ENCODE results near the gene PCDH10. TPM values are rescaled to one million over a fixed set of nuclear protein-coding genes. Genes with fewer than 3 reads are reported as not detected.

The PCDH10 gene
- polyA plus RNA-seq, 1 of the 3 experiments (the other 2 are of a cell fraction), result 0.02 TPM

DNA sequence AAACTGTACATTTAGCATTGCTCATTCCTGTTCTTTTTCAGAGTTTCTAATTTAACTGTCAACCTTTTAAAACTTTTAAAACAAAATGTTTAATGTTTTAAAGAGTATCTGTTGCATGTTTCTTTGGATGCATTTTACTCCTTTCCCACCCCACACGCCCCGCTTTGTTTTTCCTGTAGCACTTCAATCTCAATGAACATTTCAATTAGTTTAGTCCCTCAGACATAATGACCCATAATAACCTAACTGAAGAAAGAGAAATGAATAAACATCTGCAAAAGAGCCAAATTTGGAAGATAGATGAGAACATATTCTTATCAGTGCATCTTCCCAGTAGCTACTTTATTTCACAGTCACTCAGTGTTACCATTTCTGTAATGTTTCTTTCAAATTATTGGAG lies 7.5 kb downstream of the PCDH10 start:
- 10% methylated on average over 2 of the region's 2 CpGs for WGBS (ENCODE audit: low lambda C conversion rate)
- Histone ChIP-seq H3K4me2 (no peak overlapping the region), H3K4me3 (ENCODE audit: low read depth in 2 of 2, low read length in 1 of 2) (no peak overlapping the region), H3K9ac (no peak overlapping the region), H3K36me3 (replicated peaks in 1 of 2; ENCODE audit: control insufficient read depth in 1 of 2, insufficient read depth in 2 of 2, low read length in 1 of 2) (no peaks in the 10 kb centered on the region), H4K20me1 (ENCODE audit: insufficient read depth) (no peaks in the 10 kb centered on the region), H3K79me2 (ENCODE audit: insufficient read depth) (no peaks in the 10 kb centered on the region), H3F3A (replicated peaks; ENCODE audit: insufficient read depth) (no peaks in the 10 kb centered on the region), H3K9me3 (no peaks in the 10 kb centered on the region), H2AFZ (ENCODE audit: low read depth) (no peak overlapping the region), H3K27ac (ENCODE audit: low read depth in 2 of 2, low read length in 1 of 2) (no peak overlapping the region), H3K27me3 (ENCODE audit: insufficient read depth) (peaks cover 34% of the 10 kb centered on the region), H3K4me1 (ENCODE audit: control insufficient read depth in 1 of 2, insufficient read depth in 2 of 2, low read depth in 1 of 2, low read length in 1 of 2) (no peaks in the 10 kb centered on the region; a peak in 2 of 4 replicates), H3K9me2 (no peaks in the 10 kb centered on the region)
- TF ChIP-seq, protein P1, sequence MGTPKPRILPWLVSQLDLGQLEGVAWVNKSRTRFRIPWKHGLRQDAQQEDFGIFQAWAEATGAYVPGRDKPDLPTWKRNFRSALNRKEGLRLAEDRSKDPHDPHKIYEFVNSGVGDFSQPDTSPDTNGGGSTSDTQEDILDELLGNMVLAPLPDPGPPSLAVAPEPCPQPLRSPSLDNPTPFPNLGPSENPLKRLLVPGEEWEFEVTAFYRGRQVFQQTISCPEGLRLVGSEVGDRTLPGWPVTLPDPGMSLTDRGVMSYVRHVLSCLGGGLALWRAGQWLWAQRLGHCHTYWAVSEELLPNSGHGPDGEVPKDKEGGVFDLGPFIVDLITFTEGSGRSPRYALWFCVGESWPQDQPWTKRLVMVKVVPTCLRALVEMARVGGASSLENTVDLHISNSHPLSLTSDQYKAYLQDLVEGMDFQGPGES (IDR thresholded peaks at IDR 0.05; ENCODE audit: low read depth, low read length), result no peak
- TF ChIP-seq RXRA (IDR thresholded peaks at IDR 0.05; ENCODE audit: borderline replicate concordance, low read depth), result no peak
- TF ChIP-seq GABPA (IDR thresholded peaks at IDR 0.05; ENCODE audit: low read depth), result no peak
- TF ChIP-seq, protein P2, sequence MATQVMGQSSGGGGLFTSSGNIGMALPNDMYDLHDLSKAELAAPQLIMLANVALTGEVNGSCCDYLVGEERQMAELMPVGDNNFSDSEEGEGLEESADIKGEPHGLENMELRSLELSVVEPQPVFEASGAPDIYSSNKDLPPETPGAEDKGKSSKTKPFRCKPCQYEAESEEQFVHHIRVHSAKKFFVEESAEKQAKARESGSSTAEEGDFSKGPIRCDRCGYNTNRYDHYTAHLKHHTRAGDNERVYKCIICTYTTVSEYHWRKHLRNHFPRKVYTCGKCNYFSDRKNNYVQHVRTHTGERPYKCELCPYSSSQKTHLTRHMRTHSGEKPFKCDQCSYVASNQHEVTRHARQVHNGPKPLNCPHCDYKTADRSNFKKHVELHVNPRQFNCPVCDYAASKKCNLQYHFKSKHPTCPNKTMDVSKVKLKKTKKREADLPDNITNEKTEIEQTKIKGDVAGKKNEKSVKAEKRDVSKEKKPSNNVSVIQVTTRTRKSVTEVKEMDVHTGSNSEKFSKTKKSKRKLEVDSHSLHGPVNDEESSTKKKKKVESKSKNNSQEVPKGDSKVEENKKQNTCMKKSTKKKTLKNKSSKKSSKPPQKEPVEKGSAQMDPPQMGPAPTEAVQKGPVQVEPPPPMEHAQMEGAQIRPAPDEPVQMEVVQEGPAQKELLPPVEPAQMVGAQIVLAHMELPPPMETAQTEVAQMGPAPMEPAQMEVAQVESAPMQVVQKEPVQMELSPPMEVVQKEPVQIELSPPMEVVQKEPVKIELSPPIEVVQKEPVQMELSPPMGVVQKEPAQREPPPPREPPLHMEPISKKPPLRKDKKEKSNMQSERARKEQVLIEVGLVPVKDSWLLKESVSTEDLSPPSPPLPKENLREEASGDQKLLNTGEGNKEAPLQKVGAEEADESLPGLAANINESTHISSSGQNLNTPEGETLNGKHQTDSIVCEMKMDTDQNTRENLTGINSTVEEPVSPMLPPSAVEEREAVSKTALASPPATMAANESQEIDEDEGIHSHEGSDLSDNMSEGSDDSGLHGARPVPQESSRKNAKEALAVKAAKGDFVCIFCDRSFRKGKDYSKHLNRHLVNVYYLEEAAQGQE (IDR thresholded peaks at IDR 0.05; ENCODE audit: low read depth, low read length), result no peak
- no peak for TF ChIP-seq NFIC (IDR thresholded peaks at IDR 0.05; ENCODE audit: borderline replicate concordance)
- TF ChIP-seq, protein P3, sequence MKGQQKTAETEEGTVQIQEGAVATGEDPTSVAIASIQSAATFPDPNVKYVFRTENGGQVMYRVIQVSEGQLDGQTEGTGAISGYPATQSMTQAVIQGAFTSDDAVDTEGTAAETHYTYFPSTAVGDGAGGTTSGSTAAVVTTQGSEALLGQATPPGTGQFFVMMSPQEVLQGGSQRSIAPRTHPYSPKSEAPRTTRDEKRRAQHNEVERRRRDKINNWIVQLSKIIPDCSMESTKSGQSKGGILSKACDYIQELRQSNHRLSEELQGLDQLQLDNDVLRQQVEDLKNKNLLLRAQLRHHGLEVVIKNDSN (IDR thresholded peaks at IDR 0.05; ENCODE audit: borderline replicate concordance, low read depth), result no peak
- no peak for TF ChIP-seq TAF1 (IDR thresholded peaks at IDR 0.05; ENCODE audit: borderline replicate concordance, low read depth, low read length)
- no peak for TF ChIP-seq MEF2A (IDR thresholded peaks at IDR 0.05; ENCODE audit: borderline replicate concordance, low read depth)
- TF ChIP-seq ELF1 (IDR thresholded peaks at IDR 0.05), result no peak
- no peak for DNase-seq
- ChIA-PET POLR2A (no interaction called here), CTCF (interaction anchor here (5.7 kb wide), 1 partner anchor 9 kb away, joined by 44 read pairs; the partner anchor contains the start of gene PCDH10)

DNA sequence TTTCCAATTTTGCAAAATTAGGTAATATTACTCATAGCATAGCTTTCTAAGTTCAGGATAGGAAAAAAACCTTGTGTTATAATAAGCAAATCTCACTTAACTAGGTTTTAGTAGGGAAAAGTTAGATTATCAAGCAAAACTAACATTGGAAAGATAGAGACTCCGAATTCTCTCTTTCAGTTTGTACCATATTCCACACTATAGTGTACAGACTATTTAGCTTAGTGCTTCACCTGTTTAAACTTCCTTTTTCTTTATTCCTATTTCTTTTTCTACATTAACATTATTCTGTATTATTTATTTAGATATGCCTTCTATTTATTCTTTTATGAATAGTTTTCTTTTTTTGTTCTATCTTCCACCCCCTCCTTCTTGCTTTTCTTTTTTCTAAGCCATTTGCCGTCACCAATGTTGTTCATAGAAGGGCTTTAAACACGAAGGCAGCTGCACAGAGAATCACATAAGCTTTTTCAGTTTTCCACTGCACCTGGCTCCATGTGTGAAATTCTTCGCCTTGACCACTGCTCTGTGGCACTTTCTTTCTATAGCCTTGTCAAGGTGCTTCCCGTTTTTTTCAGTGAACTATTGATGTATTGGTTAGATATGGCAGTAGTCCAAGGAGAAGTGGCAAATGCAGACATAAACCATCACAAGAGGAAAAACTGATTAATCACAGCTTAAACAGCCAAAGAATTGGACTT lies 8.5 kb downstream of the PCDH10 start:
- no peaks in the 10 kb centered on the region for H4K20me1 ChIP-seq (ENCODE audit: insufficient read depth)
- no peak for DNase-seq
- no peaks in the 10 kb centered on the region for H3K79me2 ChIP-seq (ENCODE audit: insufficient read depth)
- H3K4me2 ChIP-seq, result no peak overlapping the region
- H3K9ac ChIP-seq, result no peak overlapping the region
- no peaks in the 10 kb centered on the region for H3F3A ChIP-seq (replicated peaks; ENCODE audit: insufficient read depth)
- POLR2A ChIA-PET, result no interaction called here
- no peaks in the 10 kb centered on the region; a peak in 1 of 4 replicates for H3K4me1 ChIP-seq (ENCODE audit: control insufficient read depth in 1 of 2, insufficient read depth in 2 of 2, low read depth in 1 of 2, low read length in 1 of 2)
- no peak overlapping the region for H2AFZ ChIP-seq (ENCODE audit: low read depth)
- no peak overlapping the region for H3K4me3 ChIP-seq (ENCODE audit: low read depth in 2 of 2, low read length in 1 of 2)
- 6% methylated on average over 5 of the region's 5 CpGs for WGBS (ENCODE audit: low lambda C conversion rate)
- no peaks in the 10 kb centered on the region for H3K9me3 ChIP-seq
- no peak overlapping the region for H3K27ac ChIP-seq (ENCODE audit: low read depth in 2 of 2, low read length in 1 of 2)
- no peaks in the 10 kb centered on the region for H3K9me2 ChIP-seq
- CTCF ChIA-PET, result interaction anchor here (0.7 to 5.7 kb wide), 2 partner anchors 10 to 31 kb away, joined by 3 to 44 read pairs; partner anchors contain the start of gene PCDH10
- H3K36me3 ChIP-seq (replicated peaks in 1 of 2; ENCODE audit: control insufficient read depth in 1 of 2, insufficient read depth in 2 of 2, low read length in 1 of 2), result no peaks in the 10 kb centered on the region
- H3K27me3 ChIP-seq (ENCODE audit: insufficient read depth), result peaks cover 23% of the 10 kb centered on the region
- TF ChIP-seq, protein P1 (IDR thresholded peaks at IDR 0.05; ENCODE audit: low read depth, low read length), result no peak
- TF ChIP-seq, protein P4, sequence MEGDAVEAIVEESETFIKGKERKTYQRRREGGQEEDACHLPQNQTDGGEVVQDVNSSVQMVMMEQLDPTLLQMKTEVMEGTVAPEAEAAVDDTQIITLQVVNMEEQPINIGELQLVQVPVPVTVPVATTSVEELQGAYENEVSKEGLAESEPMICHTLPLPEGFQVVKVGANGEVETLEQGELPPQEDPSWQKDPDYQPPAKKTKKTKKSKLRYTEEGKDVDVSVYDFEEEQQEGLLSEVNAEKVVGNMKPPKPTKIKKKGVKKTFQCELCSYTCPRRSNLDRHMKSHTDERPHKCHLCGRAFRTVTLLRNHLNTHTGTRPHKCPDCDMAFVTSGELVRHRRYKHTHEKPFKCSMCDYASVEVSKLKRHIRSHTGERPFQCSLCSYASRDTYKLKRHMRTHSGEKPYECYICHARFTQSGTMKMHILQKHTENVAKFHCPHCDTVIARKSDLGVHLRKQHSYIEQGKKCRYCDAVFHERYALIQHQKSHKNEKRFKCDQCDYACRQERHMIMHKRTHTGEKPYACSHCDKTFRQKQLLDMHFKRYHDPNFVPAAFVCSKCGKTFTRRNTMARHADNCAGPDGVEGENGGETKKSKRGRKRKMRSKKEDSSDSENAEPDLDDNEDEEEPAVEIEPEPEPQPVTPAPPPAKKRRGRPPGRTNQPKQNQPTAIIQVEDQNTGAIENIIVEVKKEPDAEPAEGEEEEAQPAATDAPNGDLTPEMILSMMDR (IDR thresholded peaks at IDR 0.05), result no peak
- TF ChIP-seq RXRA (IDR thresholded peaks at IDR 0.05; ENCODE audit: borderline replicate concordance, low read depth), result no peak
- no peak for TF ChIP-seq RCOR1 (IDR thresholded peaks at IDR 0.05; ENCODE audit: low read length)
- no peak for TF ChIP-seq FOXM1 (IDR thresholded peaks at IDR 0.05; ENCODE audit: low read depth)
- TF ChIP-seq, protein P2 (IDR thresholded peaks at IDR 0.05; ENCODE audit: low read depth, low read length), result no peak

Measured in SK-N-SH (cell line).